NB4 (cell line): ENCODE data around the gene MKLN1.

ENCODE experiments used
- DNase-seq: peaks from one replicate; pipeline ENCODE4 v3.0.0; 2010; ENCODE audit warnings: low read depth
- H3K4me3 ChIP-seq: one replicate; pipeline ENCODE4 v1.5.1; 2011; ENCODE audit warnings: mild to moderate bottlenecking, low read depth, low read length, moderate library complexity
- CTCF ChIP-seq: IDR thresholded peaks from one replicate; pipeline ENCODE4 v1.5.1; 2012; ENCODE audit warnings: low read depth, low read length
- MYC ChIP-seq: IDR thresholded peaks from 2 replicates; pipeline ENCODE4 v1.6.1; 2011; ENCODE audit warnings: low read depth, low read length
- POLR2A ChIP-seq: IDR thresholded peaks from 2 replicates; pipeline ENCODE4 v1.6.1; 2011; ENCODE audit warnings: mild to moderate bottlenecking; ENCODE audit not compliant: insufficient read length; ENCODE audit errors: extremely low read depth
- TF ChIP-seq, protein P1 (sequence below): IDR thresholded peaks from 2 replicates; pipeline ENCODE4 v1.6.1; 2011; ENCODE audit warnings: low read depth, low read length

MKLN1 gene

GRCh38 chr7:131385039-131385605 is 57.4 kb downstream of the MKLN1 start:
- no peak for DNase-seq
- TF ChIP-seq, protein P1, sequence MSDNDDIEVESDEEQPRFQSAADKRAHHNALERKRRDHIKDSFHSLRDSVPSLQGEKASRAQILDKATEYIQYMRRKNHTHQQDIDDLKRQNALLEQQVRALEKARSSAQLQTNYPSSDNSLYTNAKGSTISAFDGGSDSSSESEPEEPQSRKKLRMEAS = no peak
- no peak for TF ChIP-seq MYC
- TF ChIP-seq POLR2A = no peak
- no peak for TF ChIP-seq CTCF

DNA sequence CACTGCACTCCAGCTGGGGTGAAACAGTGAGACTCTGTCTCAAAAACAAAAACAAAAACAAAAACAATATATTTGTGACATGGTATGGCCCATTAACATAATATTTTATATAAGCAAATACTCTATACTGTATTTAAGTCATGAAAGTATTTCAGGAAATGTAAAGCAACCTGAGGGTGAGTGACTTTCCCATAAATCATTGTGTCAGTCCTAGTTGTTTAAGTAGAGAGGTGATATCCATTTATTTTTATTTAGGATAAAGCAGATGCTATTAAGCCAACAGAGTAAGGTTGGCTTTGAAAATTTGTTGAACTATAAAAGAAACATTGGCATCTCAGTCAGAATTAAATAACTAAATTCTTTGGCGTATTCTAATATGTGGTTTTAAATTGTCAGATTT is 60.5 kb downstream of the MKLN1 start:
- DNase-seq = no peak
- no peak overlapping the region for H3K4me3 ChIP-seq
- TF ChIP-seq CTCF (no peak), MYC (no peak), POLR2A (no peak)

More at GRCh38 chr7:131385039-131385605, 57.4 kb downstream of the MKLN1 start:
- no peak overlapping the region for H3K4me3 ChIP-seq

DNA sequence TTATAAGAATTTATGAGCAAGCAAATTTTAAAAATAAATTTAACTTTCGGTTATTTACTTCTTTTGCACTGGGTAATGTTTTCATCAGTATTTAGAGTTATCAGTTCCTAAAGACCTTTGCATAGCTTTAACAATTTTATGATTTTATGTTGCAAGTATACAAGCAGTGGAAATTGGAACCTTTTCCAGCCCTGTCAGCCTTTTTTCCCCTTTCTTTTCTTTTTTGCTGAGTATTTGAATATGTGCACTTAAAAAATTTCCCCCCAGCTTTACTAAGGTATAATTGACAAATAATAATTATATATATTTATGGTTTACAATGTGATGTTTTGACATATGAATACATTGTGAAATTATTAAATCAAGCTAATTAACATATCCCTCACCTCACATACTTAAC is 62.6 kb downstream of the MKLN1 start:
- TF ChIP-seq MYC (no peak), POLR2A (no peak), CTCF (no peak)
- TF ChIP-seq, protein P1 = no peak
- H3K4me3 ChIP-seq = no peak overlapping the region
- no peak for DNase-seq

- no peak for DNase-seq
- no peak overlapping the region for H3K4me3 ChIP-seq
- TF ChIP-seq MYC (no peak), CTCF (no peak), POLR2A (no peak)
- TF ChIP-seq, protein P1 = no peak
Measured at GRCh38 chr7:131391145-131391544, 63.5 kb downstream of the MKLN1 start.

DNA sequence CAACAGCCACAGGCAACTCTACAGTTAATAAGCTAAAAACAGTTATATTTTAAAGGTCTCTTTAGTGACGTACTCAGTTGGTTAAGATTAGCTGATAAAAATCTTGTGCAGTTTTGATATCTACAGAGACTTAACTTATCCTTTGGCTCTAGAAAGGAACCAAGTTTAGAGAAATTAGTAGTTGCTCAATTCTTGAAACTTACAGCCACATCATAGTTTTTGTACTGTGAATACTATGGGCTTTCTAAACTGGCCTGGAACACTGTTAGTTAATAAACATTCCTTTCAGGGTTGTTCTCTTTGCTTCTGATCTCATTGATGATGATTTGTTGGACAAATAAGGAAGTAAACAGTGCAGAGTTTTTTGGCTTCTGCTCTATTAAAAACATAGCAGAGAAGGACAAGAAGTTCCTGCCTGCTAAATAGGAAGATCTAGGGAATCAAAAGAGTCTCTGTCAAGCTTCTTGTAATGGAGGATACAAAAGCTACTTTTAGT is 73.1 kb downstream of the MKLN1 start:
- TF ChIP-seq, protein P1 = no peak
- TF ChIP-seq CTCF (no peak), POLR2A (no peak), MYC (no peak)
- no peak for DNase-seq
- H3K4me3 ChIP-seq = no peak overlapping the region

GRCh38 chr7:131401194-131401593 is 73.5 kb downstream of the MKLN1 start:
- no peak overlapping the region for H3K4me3 ChIP-seq
- no peak for DNase-seq
- TF ChIP-seq CTCF = no peak
- TF ChIP-seq POLR2A = no peak
- TF ChIP-seq, protein P1 = no peak
- no peak for TF ChIP-seq MYC
